MM.1S (cell line): ENCODE data around the gene TRIM68.

Experiments
- DNase-seq: peaks from one replicate; pipeline ENCODE4 v3.0.0-alpha.2; 2015
- H2AFZ ChIP-seq: fragments of 300-600 bp; sonication (generic); 2 replicates; pipeline ENCODE4 v1.6.0; 2016; ENCODE audit warnings: antibody characterized with exemption, low read length
- H3F3A ChIP-seq: fragments of 300-600 bp; sonication (generic); 2 replicates; pipeline ENCODE4 v1.6.1; 2016; ENCODE audit warnings: mild to moderate bottlenecking, antibody characterized with exemption, low read length, moderate library complexity, mixed read lengths; ENCODE audit not compliant: insufficient read depth
- H3K27ac ChIP-seq: fragments of 300-600 bp; sonication (generic); 2 replicates; pipeline ENCODE4 v1.5.1; 2016; ENCODE audit warnings: mild to moderate bottlenecking, low read length
- H3K27me3 ChIP-seq: fragments of 300-600 bp; sonication (generic); replicated peaks from 2 replicates; pipeline ENCODE4 v1.6.0; 2016; ENCODE audit warnings: low read length; ENCODE audit not compliant: insufficient read depth
- H3K36me3 ChIP-seq: fragments of 300-600 bp; sonication (generic); replicated peaks from 2 replicates; pipeline ENCODE4 v1.6.1; 2016; ENCODE audit warnings: mild to moderate bottlenecking, low read length, mixed read lengths; ENCODE audit not compliant: insufficient read depth
- H3K4me1 ChIP-seq: fragments of 300-600 bp; sonication (generic); 2 replicates; pipeline ENCODE4 v1.6.1; 2016; ENCODE audit warnings: low read length, mixed read lengths
- H3K4me2 ChIP-seq: fragments of 300-600 bp; sonication (generic); 2 replicates; pipeline ENCODE4 v1.6.0; 2016; ENCODE audit warnings: low read depth, low read length
- H3K4me3 ChIP-seq: fragments of 300-600 bp; sonication (generic); 2 replicates; pipeline ENCODE4 v1.5.1; 2016; ENCODE audit warnings: low read length, mixed read lengths
- H3K79me2 ChIP-seq: fragments of 300-600 bp; sonication (generic); 2 replicates; pipeline ENCODE4 v1.6.1; 2016; ENCODE audit warnings: mixed run types, low read length, mixed read lengths
- H3K9ac ChIP-seq: fragments of 300-600 bp; sonication (generic); 2 replicates; pipeline ENCODE4 v1.6.1; 2016; ENCODE audit warnings: low read length, mixed read lengths
- H3K9me2 ChIP-seq: fragments of 300-600 bp; sonication (generic); replicated peaks from 2 replicates; pipeline ENCODE4 v1.6.1; 2016; ENCODE audit warnings: mild to moderate bottlenecking, low read length, mixed read lengths; ENCODE audit not compliant: insufficient read depth
- H3K9me3 ChIP-seq: fragments of 300-600 bp; sonication (generic); replicated peaks from 2 replicates; pipeline ENCODE4 v1.6.1; 2016; ENCODE audit warnings: mild to moderate bottlenecking, low read length, mixed read lengths; ENCODE audit not compliant: insufficient read depth
- H4K20me1 ChIP-seq: fragments of 300-600 bp; sonication (generic); 2 replicates; pipeline ENCODE4 v1.6.1; 2016; ENCODE audit warnings: mild to moderate bottlenecking, low read length, moderate library complexity, mixed read lengths; ENCODE audit not compliant: insufficient read depth
- EZH2 ChIP-seq: fragments of 300-600 bp; sonication (generic); optimal IDR thresholded peaks from 2 replicates; pipeline ENCODE3; 2017; ENCODE audit warnings: low read depth, mild to moderate bottlenecking, antibody characterized with exemption, low read length, mixed read lengths
- EZH2phosphoT487 ChIP-seq: fragments of 300-600 bp; sonication (generic); IDR thresholded peaks from 2 replicates; pipeline ENCODE4 v1.6.1; 2018; ENCODE audit warnings: antibody characterized with exemption, low read length
- TF ChIP-seq, protein P1 (sequence below): fragments of 300-600 bp; sonication (generic); IDR thresholded peaks from 2 replicates; pipeline ENCODE4 v1.5.1; 2016; ENCODE audit warnings: antibody characterized with exemption, low read length, mixed read lengths

The TRIM68 gene

DNA sequence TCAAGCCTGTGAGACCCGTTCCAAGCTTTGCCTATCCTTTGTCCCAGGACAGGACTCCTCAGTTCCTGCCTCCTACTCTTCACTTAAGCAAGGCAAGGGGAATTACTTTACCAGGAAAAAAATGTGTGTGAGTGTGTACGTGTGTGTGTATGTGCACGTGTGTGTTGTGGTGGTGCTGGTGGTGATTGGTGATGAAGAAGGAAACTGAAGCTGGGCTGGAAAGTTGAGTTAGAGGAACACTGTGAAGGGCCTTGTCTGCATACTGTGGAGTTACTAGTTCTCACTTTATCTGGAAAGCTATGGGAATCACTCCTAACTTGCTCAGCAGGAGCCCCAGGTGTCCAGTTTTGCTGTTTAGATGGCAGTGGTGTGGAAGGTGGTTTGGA is 29.6 kb upstream of the TRIM68 start:
- DNase-seq: no peak
- H3K9me2 ChIP-seq: no peaks in the 10 kb centered on the region
- no peaks in the 10 kb centered on the region for H4K20me1 ChIP-seq
- no peaks in the 10 kb centered on the region for H3K4me1 ChIP-seq
- peak overlapping the region; percentile 76; the same call in 1 of the 2 replicates for H3K4me2 ChIP-seq
- H3K27me3 ChIP-seq: no peaks in the 10 kb centered on the region
- no peak overlapping the region for H3K27ac ChIP-seq
- no peaks in the 10 kb centered on the region for H3K79me2 ChIP-seq
- no peaks in the 10 kb centered on the region for H3K36me3 ChIP-seq
- TF ChIP-seq, protein P1, sequence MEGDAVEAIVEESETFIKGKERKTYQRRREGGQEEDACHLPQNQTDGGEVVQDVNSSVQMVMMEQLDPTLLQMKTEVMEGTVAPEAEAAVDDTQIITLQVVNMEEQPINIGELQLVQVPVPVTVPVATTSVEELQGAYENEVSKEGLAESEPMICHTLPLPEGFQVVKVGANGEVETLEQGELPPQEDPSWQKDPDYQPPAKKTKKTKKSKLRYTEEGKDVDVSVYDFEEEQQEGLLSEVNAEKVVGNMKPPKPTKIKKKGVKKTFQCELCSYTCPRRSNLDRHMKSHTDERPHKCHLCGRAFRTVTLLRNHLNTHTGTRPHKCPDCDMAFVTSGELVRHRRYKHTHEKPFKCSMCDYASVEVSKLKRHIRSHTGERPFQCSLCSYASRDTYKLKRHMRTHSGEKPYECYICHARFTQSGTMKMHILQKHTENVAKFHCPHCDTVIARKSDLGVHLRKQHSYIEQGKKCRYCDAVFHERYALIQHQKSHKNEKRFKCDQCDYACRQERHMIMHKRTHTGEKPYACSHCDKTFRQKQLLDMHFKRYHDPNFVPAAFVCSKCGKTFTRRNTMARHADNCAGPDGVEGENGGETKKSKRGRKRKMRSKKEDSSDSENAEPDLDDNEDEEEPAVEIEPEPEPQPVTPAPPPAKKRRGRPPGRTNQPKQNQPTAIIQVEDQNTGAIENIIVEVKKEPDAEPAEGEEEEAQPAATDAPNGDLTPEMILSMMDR: no peak
- TF ChIP-seq EZH2phosphoT487 (no peak), EZH2 (no peak)
- no peak overlapping the region for H2AFZ ChIP-seq
- H3K9ac ChIP-seq: no peak overlapping the region
- H3K9me3 ChIP-seq: no peaks in the 10 kb centered on the region
- H3F3A ChIP-seq: no peaks in the 10 kb centered on the region
- H3K4me3 ChIP-seq: no peak overlapping the region

DNA sequence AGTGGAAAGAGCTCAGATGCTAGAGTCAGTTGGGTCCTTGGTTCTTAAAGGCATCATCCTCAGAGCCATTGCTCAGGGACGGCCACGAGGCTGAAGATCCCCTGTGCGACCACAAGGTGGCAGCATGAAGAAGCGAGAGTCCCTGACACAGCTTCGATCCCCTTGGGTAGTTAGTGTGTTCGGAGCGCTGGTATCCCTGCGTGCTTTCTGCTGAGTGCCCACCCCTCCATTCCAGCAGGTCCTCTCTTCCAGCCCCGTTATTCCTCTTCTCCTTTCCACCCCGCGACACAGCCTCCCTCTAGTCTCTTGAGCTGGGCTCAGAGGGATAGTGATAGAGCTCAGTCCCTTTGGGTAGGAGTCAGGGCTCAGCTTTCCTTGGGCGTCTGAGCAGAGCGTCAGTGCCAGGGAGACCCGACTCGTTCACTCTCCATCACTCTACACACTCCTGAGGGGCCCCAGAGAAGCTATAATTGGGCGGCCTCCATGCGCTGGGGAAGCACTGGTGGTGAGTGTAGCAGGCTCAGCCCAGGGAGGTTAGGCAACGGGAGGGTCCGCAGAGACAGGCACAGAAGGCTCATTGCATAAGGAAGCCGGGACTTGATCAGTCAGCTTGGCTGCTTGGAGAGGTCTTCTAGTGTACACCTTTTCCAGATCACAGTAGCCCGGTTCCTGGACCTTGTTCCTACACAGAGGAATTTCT is 29.1 kb upstream of the TRIM68 start, which contains the start of gene OR51D1:
OR51D1 (plus strand) TSS at position 516 of the 700 bp plus-strand sequence. CDS start 2,314 bp downstream, outside the sequence.
- Histone ChIP-seq H3K4me2 (peak within 1 kb of the TSS; percentile 76), H4K20me1 (no peaks in the 10 kb centered on the region), H3K27me3 (no peaks in the 10 kb centered on the region), H3K36me3 (no peaks in the 10 kb centered on the region), H3K9me2 (no peaks in the 10 kb centered on the region), H3K79me2 (no peaks in the 10 kb centered on the region), H3F3A (no peaks in the 10 kb centered on the region), H2AFZ (peak within 1 kb of the TSS; percentile 70), H3K4me1 (no peaks in the 10 kb centered on the region), H3K27ac (no peak within 1 kb of the TSS), H3K9me3 (no peaks in the 10 kb centered on the region), H3K4me3 (peak within 1 kb of the TSS; percentile 40; the same call in 1 of the 2 replicates), H3K9ac (0 out of 2 replicates have a peak within 1 kb of the TSS, but pooled peaks have one; percentile 22)
- peak; percentile 71 for DNase-seq
- TF ChIP-seq, protein P1: peak; percentile 89
- TF ChIP-seq EZH2: no peak

DNA sequence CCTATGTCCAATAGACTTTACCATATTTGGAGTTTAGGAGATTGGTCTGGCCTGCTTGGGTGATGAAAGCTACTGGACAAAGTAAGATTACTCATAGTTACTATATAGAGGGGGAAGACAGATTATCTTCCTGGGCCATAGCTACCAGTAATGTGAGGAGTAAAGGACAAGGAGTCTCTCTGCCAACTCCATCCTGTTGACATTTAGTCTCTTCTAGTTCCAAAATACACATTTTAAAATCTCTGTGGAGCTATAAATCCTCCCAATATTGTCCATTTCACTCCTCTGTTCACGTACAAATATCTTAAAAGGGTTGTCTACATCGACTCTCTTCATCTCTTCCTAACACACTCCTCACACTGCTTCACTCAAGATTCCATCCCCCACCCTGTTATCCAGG is 28.1 kb upstream of the TRIM68 start:
- no peak overlapping the region for H2AFZ ChIP-seq
- no peaks in the 10 kb centered on the region for H3K27me3 ChIP-seq
- DNase-seq: no peak
- no peaks in the 10 kb centered on the region for H3F3A ChIP-seq
- no peaks in the 10 kb centered on the region for H3K36me3 ChIP-seq
- H3K4me2 ChIP-seq: no peak overlapping the region
- H3K4me3 ChIP-seq: no peak overlapping the region
- no peaks in the 10 kb centered on the region for H3K9me3 ChIP-seq
- H3K9me2 ChIP-seq: no peaks in the 10 kb centered on the region
- no peak for TF ChIP-seq EZH2phosphoT487
- no peak for TF ChIP-seq EZH2
- TF ChIP-seq, protein P1: no peak
- H3K79me2 ChIP-seq: no peaks in the 10 kb centered on the region
- no peaks in the 10 kb centered on the region for H4K20me1 ChIP-seq
- no peak overlapping the region for H3K27ac ChIP-seq
- H3K4me1 ChIP-seq: no peaks in the 10 kb centered on the region
- H3K9ac ChIP-seq: no peak overlapping the region
